ENCODE data around the gene FARP1.

The FARP1 gene

DNA sequence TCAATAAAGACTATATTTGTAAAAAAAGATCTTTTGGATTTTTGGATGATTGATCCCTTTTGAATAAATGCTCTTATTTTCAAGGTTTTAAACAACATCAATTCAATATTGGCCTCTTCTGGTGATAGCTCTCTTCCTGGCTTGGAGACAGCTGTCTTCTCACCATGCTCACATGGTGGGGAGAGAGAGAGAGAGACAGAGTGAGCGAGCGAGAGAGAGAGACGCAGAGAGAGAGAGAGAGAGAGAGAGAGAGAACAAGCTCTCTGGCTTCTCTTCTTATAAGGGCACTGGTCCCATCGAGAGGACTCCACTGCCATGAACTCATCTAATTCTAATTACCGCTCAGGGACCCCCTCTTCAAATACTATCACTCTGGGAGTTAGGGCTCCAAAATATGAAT, 32.1 kb upstream of the FARP1 start:
- DNase-seq (ENCODE audit: low read depth) = no peak
- TF ChIP-seq, protein P1, sequence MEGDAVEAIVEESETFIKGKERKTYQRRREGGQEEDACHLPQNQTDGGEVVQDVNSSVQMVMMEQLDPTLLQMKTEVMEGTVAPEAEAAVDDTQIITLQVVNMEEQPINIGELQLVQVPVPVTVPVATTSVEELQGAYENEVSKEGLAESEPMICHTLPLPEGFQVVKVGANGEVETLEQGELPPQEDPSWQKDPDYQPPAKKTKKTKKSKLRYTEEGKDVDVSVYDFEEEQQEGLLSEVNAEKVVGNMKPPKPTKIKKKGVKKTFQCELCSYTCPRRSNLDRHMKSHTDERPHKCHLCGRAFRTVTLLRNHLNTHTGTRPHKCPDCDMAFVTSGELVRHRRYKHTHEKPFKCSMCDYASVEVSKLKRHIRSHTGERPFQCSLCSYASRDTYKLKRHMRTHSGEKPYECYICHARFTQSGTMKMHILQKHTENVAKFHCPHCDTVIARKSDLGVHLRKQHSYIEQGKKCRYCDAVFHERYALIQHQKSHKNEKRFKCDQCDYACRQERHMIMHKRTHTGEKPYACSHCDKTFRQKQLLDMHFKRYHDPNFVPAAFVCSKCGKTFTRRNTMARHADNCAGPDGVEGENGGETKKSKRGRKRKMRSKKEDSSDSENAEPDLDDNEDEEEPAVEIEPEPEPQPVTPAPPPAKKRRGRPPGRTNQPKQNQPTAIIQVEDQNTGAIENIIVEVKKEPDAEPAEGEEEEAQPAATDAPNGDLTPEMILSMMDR (conservative IDR thresholded peaks at IDR 0.05; ENCODE audit: low read depth, low read length) = no peak
- no peak overlapping the region for H3K4me3 ChIP-seq (ENCODE audit: low read length)

DNA sequence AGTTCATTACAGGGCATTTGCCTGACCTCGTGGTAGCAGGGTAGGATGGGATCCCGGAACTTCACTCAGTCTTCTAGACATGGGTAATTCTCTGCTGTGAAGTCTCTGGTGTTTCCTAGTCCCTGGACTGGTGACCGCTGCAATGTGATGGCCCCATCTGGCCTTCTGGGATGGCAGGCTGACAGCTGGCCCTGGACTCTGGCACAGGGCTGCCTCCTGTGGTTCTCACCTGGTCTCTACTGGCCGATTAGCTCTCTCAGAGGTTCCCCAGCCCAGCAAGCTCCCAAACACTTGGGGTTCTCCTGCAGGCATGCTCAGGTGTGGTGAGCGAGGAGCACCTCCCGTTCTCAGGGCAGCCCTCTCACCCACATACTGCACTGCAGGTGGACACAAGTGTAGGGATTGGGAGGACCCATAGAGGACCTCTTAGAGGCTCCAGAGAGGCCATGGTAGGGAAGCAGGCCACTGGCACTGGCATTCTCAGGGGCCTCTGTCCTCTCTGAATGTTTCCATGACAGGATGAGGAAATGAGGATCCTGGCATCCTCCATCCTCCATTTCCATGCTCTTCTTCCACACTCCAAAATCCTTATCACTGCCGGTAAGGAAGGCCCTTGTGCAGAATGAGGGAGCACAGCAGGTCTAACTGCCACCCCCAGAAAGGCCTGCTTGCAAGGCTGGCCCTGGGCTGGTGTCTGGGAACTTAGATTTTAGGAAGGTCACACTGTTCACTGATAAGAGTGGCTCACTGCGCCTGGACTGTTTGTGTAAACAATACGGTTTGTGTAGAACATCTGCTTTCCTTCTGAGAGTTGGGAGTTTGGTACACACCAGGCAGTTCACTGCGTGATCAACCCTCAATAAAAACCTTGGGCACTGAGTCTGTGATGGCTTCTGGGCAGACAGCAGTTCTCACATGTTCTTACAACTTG, 31.5 kb upstream of the FARP1 start:
- no peak for DNase-seq (ENCODE audit: low read depth)
- TF ChIP-seq, protein P1 (conservative IDR thresholded peaks at IDR 0.05; ENCODE audit: low read depth, low read length) = no peak
- H3K4me3 ChIP-seq (ENCODE audit: low read length) = no peak overlapping the region

DNA sequence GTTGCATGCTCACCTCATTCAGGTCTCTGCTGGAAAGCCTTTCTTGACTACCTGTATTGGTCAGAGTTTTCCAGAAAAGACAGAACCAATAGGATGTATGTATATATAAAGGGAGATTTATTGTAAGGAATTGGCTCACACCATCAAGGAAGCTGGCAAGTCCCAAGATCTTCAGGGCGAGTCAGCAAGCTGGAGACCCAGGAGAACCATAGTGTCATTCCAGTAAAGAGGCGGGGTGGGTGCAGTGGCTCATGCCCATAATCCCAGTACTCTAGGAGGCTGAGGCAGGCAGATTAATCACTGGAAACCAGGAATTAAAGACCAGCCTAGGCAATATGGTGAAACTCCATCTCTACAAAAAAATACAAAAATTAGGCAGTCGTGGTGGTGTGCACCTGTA, 30.4 kb upstream of the FARP1 start:
- TF ChIP-seq, protein P1 (conservative IDR thresholded peaks at IDR 0.05; ENCODE audit: low read depth, low read length) = no peak
- no peak for DNase-seq (ENCODE audit: low read depth)
- H3K4me3 ChIP-seq (ENCODE audit: low read length) = no peak overlapping the region

DNA sequence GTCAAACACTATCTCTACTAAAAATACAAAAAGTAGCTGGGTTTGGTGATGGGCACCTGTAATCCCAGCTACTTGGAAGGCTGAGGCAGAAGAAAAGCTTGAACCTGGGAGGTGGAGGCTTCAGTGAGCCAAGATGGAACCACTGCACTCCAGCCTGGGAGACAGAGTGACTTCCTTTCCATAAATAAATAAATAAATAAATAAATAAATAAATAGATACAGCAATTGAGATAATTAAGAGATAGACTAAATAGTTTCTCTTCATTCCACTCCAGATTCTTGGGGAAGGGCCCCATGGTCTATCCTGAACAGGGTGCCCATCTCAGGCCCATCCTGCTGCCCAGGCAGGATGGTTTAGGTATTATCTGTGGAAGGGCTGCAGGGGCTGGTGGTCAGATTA, 24.0 kb upstream of the FARP1 start:
- H3K4me3 ChIP-seq (ENCODE audit: low read length) = no peak overlapping the region
- TF ChIP-seq, protein P1 (conservative IDR thresholded peaks at IDR 0.05; ENCODE audit: low read depth, low read length) = no peak
- no peak for DNase-seq (ENCODE audit: low read depth)

DNA sequence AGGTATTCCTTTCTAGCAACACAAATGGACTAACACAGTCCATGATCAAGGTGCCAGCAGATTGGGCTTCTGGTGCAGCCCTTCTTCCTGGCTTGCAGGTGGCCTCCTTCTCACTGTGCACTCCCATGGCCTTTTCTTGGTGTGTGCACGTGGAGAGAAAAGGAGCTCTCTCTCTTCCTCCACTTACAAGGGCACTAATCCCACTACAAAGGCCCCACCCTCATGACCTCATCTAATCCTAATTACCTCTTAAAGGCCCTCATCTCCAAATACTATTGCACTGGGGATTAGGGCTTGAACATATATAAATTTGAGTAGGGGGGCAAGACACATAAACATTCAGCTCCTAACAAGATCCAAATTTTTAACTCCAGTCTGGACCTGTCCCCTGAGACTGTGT, 19.7 kb upstream of the FARP1 start:
- DNase-seq (ENCODE audit: low read depth) = no peak
- no peak overlapping the region for H3K4me3 ChIP-seq (ENCODE audit: low read length)
- TF ChIP-seq, protein P1 (conservative IDR thresholded peaks at IDR 0.05; ENCODE audit: low read depth, low read length) = no peak

DNA sequence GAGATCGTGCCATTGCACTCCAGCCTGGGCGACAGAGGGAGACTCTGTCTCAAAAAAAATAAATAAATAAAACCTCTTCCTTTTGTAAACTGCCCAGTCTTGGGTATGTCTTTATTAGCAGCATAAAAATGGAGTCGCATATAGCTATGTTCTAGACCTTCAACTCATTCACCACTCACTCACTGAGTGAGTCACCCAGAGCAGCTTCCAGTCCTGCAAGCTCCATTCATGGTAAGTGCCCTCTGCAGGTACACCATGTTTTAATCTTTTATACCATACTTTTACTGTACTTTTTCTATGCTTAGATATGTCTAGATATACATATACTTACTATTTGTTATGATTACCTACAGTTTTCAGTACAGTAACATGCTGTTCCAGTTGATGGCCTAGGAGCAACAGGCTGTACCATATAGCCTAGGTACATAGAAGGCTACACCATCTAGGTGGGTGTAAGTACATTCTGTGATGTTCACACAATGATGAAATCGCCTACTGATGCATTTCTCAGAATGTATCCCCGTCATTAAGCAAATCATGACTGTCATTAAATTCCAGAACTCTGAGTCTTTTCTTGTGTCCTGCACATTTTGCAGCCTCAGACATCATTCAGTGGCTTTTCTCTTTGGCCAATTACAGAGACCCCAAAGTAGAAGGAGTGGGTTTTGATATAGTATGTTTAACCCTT, 13.7 kb upstream of the FARP1 start:
- no peak overlapping the region for H3K4me3 ChIP-seq (ENCODE audit: low read length)
- TF ChIP-seq, protein P1 (conservative IDR thresholded peaks at IDR 0.05; ENCODE audit: low read depth, low read length) = no peak
- DNase-seq (ENCODE audit: low read depth) = no peak

Data from retinal pigment epithelial cell (primary cell).